ENCODE measurements around the gene FCHSD2. TPM values are rescaled to one million over a fixed set of nuclear protein-coding genes. Genes with fewer than 3 reads are reported as not detected.

FCHSD2 gene
- polyA plus RNA-seq, 3 donors, result 14.5 to 43.5 (median 16.6) TPM

DNA sequence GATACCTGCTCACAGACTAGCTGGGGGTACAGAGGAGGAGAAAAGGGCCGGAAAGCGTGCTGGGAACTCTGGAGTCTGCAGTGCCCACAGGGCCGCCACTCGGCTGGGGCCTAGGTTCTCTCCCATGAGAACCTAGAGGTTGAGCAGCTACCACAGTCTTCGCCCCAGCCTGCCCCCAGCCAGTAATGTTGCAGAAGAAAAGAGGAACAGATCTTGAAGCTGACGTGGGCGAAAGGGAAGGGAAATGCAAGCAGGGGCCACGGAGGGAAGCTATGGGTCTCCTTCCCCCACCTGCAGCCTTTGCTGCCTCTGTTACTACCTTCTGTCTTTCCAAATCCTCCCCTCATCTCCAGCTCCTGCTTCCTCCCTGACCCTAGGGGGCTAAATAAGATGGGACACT, 47.2 kb upstream of the FCHSD2 start:
- peak overlapping the region; percentile 90 to 97 (median 94) for H3K27ac Mint-ChIP-seq
- Histone ChIP-seq H3K79me2 (ENCODE audit: insufficient read depth, low read length) (peaks cover 59% of the 10 kb centered on the region), H3K9ac (ENCODE audit: insufficient read depth, low read length, poor library complexity, severe bottlenecking) (peak overlapping the region; percentile 38), H3K4me1 (ENCODE audit: control insufficient read depth in 1 of 2, insufficient read depth in 2 of 2, low read length in 2 of 2) (peaks cover 96% of the 10 kb centered on the region in 2 donors), H3K36me3 (replicated peaks in 1 of 2; ENCODE audit: control insufficient read depth in 1 of 2, insufficient read depth in 2 of 2, low read length in 2 of 2) (no peaks in the 10 kb centered on the region), H3K4me2 (replicated peaks; ENCODE audit: extremely low read depth, low read length, poor library complexity, severe bottlenecking) (peak overlapping the region; percentile 65), H3K4me3 (replicated peaks in 1 of 3; ENCODE audit: low read depth in 2 of 3, low read length in 3 of 3) (peak overlapping the region in 1 of 3 experiments; percentile 37), H3K9me3 (replicated peaks in 1 of 2; ENCODE audit: control insufficient read depth in 1 of 2, insufficient read depth in 1 of 2, low read length in 2 of 2) (no peaks in the 10 kb centered on the region), H3K27me3 (ENCODE audit: control insufficient read depth in 2 of 2, insufficient read depth in 2 of 2, low read length in 2 of 2) (no peaks in the 10 kb centered on the region), H4K20me1 (ENCODE audit: insufficient read depth, low read length) (no peaks in the 10 kb centered on the region), H2AFZ (ENCODE audit: insufficient read depth, low read depth, low read length, poor library complexity, severe bottlenecking) (peak overlapping the region; percentile 64), H3K27ac (ENCODE audit: low read depth in 1 of 2, low read length in 2 of 2) (peak overlapping the region; percentile 78 to 87)
- H3K9me3 Mint-ChIP-seq, result peaks cover 0 to 2% (median 0%) of the 10 kb centered on the region in 7 donors
- DNase-seq, result peak; percentile 82 to 87 (median 86)
- TF ChIP-seq, protein P1, sequence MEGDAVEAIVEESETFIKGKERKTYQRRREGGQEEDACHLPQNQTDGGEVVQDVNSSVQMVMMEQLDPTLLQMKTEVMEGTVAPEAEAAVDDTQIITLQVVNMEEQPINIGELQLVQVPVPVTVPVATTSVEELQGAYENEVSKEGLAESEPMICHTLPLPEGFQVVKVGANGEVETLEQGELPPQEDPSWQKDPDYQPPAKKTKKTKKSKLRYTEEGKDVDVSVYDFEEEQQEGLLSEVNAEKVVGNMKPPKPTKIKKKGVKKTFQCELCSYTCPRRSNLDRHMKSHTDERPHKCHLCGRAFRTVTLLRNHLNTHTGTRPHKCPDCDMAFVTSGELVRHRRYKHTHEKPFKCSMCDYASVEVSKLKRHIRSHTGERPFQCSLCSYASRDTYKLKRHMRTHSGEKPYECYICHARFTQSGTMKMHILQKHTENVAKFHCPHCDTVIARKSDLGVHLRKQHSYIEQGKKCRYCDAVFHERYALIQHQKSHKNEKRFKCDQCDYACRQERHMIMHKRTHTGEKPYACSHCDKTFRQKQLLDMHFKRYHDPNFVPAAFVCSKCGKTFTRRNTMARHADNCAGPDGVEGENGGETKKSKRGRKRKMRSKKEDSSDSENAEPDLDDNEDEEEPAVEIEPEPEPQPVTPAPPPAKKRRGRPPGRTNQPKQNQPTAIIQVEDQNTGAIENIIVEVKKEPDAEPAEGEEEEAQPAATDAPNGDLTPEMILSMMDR (IDR thresholded peaks at IDR 0.05), result no peak
- peaks cover 96% of the 10 kb centered on the region for H3K4me1 Mint-ChIP-seq
- intact Hi-C loops (cut with micrococcal nuclease), result loop anchor here (2.0 to 5.0 kb wide), 5 partner anchors 15 to 103 kb away; no protein-coding TSS in a partner anchor
- peaks cover 4 to 6% of the 10 kb centered on the region in 2 donors for H3K36me3 Mint-ChIP-seq
- peaks cover 0 to 8% (median 7%) of the 10 kb centered on the region in 3 donors for H3K27me3 Mint-ChIP-seq (ENCODE audit: low read depth in 3 of 3)
- peak overlapping the region in 1 of 2 donors; percentile 83 for H3K4me3 Mint-ChIP-seq
- 0% methylated on average over 4 of the region's 8 CpGs for WGBS (ENCODE audit: insufficient coverage)

DNA sequence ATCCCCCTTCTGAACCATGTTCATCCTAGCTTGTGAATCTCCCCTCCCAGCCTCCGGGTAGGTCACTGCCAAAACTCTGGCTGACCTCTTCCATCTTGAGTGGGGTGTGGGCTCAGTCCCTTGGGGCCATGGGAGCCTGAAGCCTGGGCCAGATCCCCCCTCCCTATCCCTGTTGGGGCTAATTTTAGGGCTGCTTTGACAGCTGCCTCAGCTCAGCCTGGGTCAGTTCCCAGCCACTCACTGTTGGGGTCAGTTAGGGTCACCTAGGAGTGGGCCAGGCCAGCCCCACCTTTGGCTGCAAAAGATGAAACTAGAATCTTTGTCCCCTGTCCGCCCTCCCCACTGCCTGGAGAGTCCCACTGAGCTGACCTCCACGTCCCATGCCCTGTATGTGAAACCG, 46.2 kb upstream of the FCHSD2 start:
- Histone ChIP-seq H3K27ac (ENCODE audit: low read depth in 1 of 2, low read length in 2 of 2) (peak overlapping the region; percentile 78 to 87), H3K79me2 (ENCODE audit: insufficient read depth, low read length) (peaks cover 59% of the 10 kb centered on the region), H3K4me1 (ENCODE audit: control insufficient read depth in 1 of 2, insufficient read depth in 2 of 2, low read length in 2 of 2) (peaks cover 86% of the 10 kb centered on the region in 2 donors), H2AFZ (ENCODE audit: insufficient read depth, low read depth, low read length, poor library complexity, severe bottlenecking) (no peak overlapping the region), H3K9me3 (replicated peaks in 1 of 2; ENCODE audit: control insufficient read depth in 1 of 2, insufficient read depth in 1 of 2, low read length in 2 of 2) (no peaks in the 10 kb centered on the region), H4K20me1 (ENCODE audit: insufficient read depth, low read length) (no peaks in the 10 kb centered on the region), H3K4me3 (replicated peaks in 1 of 3; ENCODE audit: low read depth in 2 of 3, low read length in 3 of 3) (no peak overlapping the region), H3K27me3 (ENCODE audit: control insufficient read depth in 2 of 2, insufficient read depth in 2 of 2, low read length in 2 of 2) (no peaks in the 10 kb centered on the region), H3K36me3 (replicated peaks in 1 of 2; ENCODE audit: control insufficient read depth in 1 of 2, insufficient read depth in 2 of 2, low read length in 2 of 2) (no peaks in the 10 kb centered on the region), H3K4me2 (replicated peaks; ENCODE audit: extremely low read depth, low read length, poor library complexity, severe bottlenecking) (no peak overlapping the region), H3K9ac (ENCODE audit: insufficient read depth, low read length, poor library complexity, severe bottlenecking) (peak overlapping the region; percentile 5)
- TF ChIP-seq, protein P1 (IDR thresholded peaks at IDR 0.05), result no peak
- H3K27me3 Mint-ChIP-seq (ENCODE audit: low read depth in 3 of 3), result peaks cover 0 to 7% (median 6%) of the 10 kb centered on the region in 3 donors
- peaks cover 0 to 2% (median 0%) of the 10 kb centered on the region in 7 donors for H3K9me3 Mint-ChIP-seq
- WGBS (ENCODE audit: insufficient coverage), result 96% methylated on average over 3 of the region's 4 CpGs
- H3K4me1 Mint-ChIP-seq, result peaks cover 86% of the 10 kb centered on the region
- intact Hi-C loops (cut with micrococcal nuclease), result loop anchor here (2.0 to 5.0 kb wide), 5 partner anchors 16 to 104 kb away; no protein-coding TSS in a partner anchor
- H3K27ac Mint-ChIP-seq, result peak overlapping the region; percentile 88 to 97 (median 94)
- H3K36me3 Mint-ChIP-seq, result peaks cover 4 to 6% of the 10 kb centered on the region in 2 donors
- H3K4me3 Mint-ChIP-seq, result no peak overlapping the region
- DNase-seq, result no peak

All from CD14-positive monocyte (primary cell).